HUES64 (cell line): ENCODE data around the gene TSPAN31.

ENCODE experiments used
- H3K27ac ChIP-seq: 2 replicates; pipeline ENCODE4 v1.7.0; 2013; ENCODE audit warnings: low read depth, low read length, inconsistent platforms
- H3K27me3 ChIP-seq: 2 replicates; pipeline ENCODE4 v1.6.1; 2013; ENCODE audit warnings: mild to moderate bottlenecking, low read length; ENCODE audit not compliant: insufficient read depth
- H3K36me3 ChIP-seq: 2 replicates; pipeline ENCODE4 v1.6.1; 2013; ENCODE audit warnings: mild to moderate bottlenecking, low read length; ENCODE audit not compliant: insufficient read depth
- H3K4me1 ChIP-seq: 2 replicates; pipeline ENCODE4 v1.6.1; 2013; ENCODE audit warnings: mild to moderate bottlenecking, low read length, moderate library complexity; ENCODE audit not compliant: insufficient read depth
- H3K4me3 ChIP-seq: 2 replicates; pipeline ENCODE4 v1.5.1; 2013; ENCODE audit warnings: mild to moderate bottlenecking, low read length, moderate library complexity
- H3K9ac ChIP-seq: 2 replicates; pipeline ENCODE4 v1.6.1; 2013; ENCODE audit warnings: mild to moderate bottlenecking, low read depth, low read length
- H3K9me3 ChIP-seq: 2 replicates; pipeline ENCODE4 v1.6.1; 2013; ENCODE audit warnings: low read depth, low read length; ENCODE audit not compliant: insufficient read depth
- WGBS: fragments of 150-250, 120-280 bp; methylation state at CpG from one replicate; pipeline ENCODE4 v1.1.7; 2013; ENCODE audit warnings: missing lambda C conversion rate; 5-methylcytosine and 5-hydroxymethylcytosine counted together

The TSPAN31 gene

DNA sequence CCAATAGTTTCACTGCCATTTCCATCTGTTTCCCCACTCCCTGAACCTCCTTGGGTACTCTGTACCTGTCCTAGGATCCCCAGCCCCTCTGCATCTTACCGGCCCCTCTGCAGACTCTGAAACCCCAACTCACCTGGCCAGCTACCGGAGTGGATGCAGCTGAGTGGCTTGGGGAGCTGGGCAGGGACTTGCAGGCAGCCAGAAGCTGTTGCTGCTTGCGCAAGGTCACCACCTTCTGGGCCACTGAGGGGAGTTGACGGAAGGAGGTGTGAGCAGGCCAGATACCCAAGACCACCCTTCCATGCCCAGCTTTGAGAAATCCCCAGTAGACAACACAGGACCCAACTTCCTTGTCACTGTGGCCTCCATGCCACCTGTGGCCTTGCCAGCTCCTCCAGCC is 12.6 kb upstream of the TSPAN31 start:
- no peak overlapping the region for H3K27ac ChIP-seq
- H3K9ac ChIP-seq = no peak overlapping the region
- H3K9me3 ChIP-seq = no peaks in the 10 kb centered on the region
- 58% methylated on average over 4 of the region's 4 CpGs for WGBS
- H3K36me3 ChIP-seq = no peaks in the 10 kb centered on the region
- H3K27me3 ChIP-seq = peaks cover 99% of the 10 kb centered on the region
- peaks cover 9% of the 10 kb centered on the region for H3K4me1 ChIP-seq
- no peak overlapping the region for H3K4me3 ChIP-seq

GRCh38 chr12:57732726-57733593 is 11.9 kb upstream of the TSPAN31 start:
- H3K27me3 ChIP-seq = peaks cover 99% of the 10 kb centered on the region
- H3K9me3 ChIP-seq = no peaks in the 10 kb centered on the region
- H3K27ac ChIP-seq = no peak overlapping the region
- H3K4me1 ChIP-seq = peaks cover 9% of the 10 kb centered on the region
- H3K36me3 ChIP-seq = no peaks in the 10 kb centered on the region
- WGBS = 83% methylated on average over 11 of the region's 11 CpGs
- H3K4me3 ChIP-seq = no peak overlapping the region
- no peak overlapping the region for H3K9ac ChIP-seq

GRCh38 chr12:57733928-57734327 is 10.9 kb upstream of the TSPAN31 start:
- H3K4me3 ChIP-seq = no peak overlapping the region
- H3K9me3 ChIP-seq = no peaks in the 10 kb centered on the region
- H3K27me3 ChIP-seq = peaks cover 99% of the 10 kb centered on the region
- H3K27ac ChIP-seq = no peak overlapping the region
- peaks cover 9% of the 10 kb centered on the region for H3K4me1 ChIP-seq
- WGBS = 79% methylated on average over 6 of the region's 6 CpGs
- H3K36me3 ChIP-seq = no peaks in the 10 kb centered on the region
- H3K9ac ChIP-seq = no peak overlapping the region

DNA sequence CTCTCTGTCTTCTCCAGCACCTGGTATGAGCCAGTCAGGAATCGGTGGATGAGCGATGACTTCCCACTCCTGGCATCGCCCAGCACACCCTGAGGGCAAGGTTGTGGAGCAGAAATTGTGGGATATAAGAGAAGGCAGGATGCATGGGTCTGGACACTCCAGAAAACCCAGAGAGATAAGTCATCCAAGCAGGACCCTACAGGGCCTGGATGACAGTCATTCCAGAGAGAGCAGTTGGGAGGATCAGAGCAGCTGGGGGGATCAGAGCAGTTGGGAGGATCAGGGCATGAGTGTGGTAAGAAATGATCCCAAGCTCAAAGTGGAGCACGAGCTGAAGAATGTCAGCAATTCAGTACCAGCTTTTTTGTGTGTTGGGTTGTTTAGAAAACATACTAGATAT is 10.2 kb upstream of the TSPAN31 start:
- WGBS = 83% methylated on average over 4 of the region's 4 CpGs
- Histone ChIP-seq H3K4me1 (peaks cover 12% of the 10 kb centered on the region), H3K27ac (no peak overlapping the region), H3K9me3 (no peaks in the 10 kb centered on the region), H3K27me3 (peaks cover 99% of the 10 kb centered on the region), H3K9ac (no peak overlapping the region), H3K4me3 (no peak overlapping the region), H3K36me3 (no peaks in the 10 kb centered on the region)

GRCh38 chr12:57735198-57735855 is 9.5 kb upstream of the TSPAN31 start:
- Histone ChIP-seq H3K27ac (no peak overlapping the region), H3K9ac (no peak overlapping the region), H3K4me1 (peaks cover 12% of the 10 kb centered on the region), H3K9me3 (no peaks in the 10 kb centered on the region), H3K27me3 (peaks cover 99% of the 10 kb centered on the region), H3K4me3 (peak overlapping the region; percentile 41; the same call in 1 of the 2 replicates), H3K36me3 (no peaks in the 10 kb centered on the region)
- 19% methylated on average over 7 of the region's 8 CpGs for WGBS

GRCh38 chr12:57735952-57736740 is 8.7 kb upstream of the TSPAN31 start:
- peak overlapping the region; percentile 41 for H3K4me3 ChIP-seq
- under 1% methylated on average over 47 of the region's 49 CpGs for WGBS
- H3K4me1 ChIP-seq = peaks cover 12% of the 10 kb centered on the region
- H3K36me3 ChIP-seq = no peaks in the 10 kb centered on the region
- no peak overlapping the region for H3K27ac ChIP-seq
- H3K9me3 ChIP-seq = no peaks in the 10 kb centered on the region
- H3K27me3 ChIP-seq = peaks cover 99% of the 10 kb centered on the region
- no peak overlapping the region for H3K9ac ChIP-seq

DNA sequence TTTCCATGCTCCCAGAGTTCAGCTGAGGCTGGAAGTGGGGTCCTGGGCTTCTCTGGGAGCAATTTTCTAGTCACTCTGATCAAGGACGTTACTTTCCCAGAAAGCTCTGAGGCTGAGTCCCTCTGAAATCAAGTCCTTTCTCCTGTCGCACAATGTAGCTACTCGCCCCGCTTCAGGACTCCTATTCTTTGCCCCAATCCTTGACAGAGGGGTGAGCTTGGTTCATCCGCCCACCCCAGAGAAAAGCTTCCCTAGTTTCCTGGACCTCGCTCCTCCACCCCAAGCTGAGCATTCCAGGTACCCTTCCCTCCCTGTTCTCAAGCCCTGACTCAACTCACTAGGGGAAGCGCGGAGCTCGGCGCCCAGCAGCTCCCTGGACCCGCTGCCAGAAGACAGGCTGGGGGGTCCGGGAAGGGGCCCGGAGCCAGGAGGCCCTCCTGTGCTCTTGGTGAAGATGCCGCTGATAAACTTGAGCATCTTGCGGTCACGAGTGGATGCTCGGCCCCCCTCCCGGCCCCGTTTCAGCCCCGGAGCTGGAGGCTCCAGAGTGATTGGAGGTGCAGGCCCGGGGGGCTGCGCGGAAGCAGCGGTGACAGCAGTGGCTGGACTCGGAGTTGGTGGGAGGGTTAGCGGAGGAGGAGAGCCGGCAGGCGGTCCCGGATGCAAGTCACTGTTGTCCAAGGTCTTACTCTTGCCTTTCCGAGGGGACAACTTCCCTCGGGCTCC is 7.9 kb upstream of the TSPAN31 start:
- peak overlapping the region; percentile 41 for H3K4me3 ChIP-seq
- H3K9me3 ChIP-seq = no peaks in the 10 kb centered on the region
- 2% methylated on average over 31 of the region's 31 CpGs for WGBS

DNA sequence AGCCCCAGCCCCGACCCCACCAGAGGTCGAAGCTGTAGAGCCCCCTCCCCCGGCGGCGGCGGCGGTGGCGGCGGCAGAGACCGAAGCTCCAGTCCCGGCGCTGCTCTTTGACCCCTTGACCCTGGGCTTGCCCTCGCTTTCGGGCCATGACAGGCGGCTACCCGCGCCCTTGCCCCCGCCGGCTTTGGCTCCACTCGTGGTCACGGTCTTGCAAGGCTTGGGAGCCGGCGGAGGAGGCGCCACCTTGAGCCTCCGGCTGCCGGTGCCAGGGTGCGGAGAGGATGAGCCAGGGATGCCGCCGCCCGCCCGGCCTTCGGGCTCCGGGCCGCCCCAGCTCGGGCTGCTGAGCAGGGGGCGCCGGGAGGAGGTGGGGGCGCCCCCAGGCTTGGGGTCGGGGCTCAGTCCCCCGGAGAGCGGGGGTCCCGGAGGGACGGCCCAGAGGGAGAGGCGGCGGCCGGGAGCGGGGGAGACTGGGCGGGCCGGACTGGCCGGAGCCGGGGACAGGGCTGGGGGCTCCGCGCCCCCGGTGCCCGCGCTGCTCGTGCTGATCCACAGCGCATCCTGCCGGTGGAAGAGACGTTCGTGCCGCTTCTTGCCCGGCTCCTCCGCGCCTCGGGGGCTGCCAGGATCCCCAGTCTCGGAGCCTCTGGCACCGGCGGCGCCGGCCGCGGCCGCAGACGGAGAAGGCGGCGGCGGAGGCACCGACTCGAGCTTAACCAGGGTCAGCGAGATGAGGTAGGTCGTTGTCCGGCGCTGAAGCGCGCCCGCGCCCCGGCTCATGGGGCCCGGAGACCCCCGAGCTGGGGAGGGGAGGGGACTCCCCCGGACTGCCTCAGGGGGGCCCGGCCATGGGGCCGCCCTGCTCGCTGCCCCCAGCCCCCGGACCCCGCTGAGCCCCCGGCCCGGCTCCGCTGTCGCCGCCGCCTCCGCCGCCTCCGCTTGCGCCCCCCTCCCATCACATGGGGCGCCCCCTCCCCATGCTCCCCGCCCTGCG is 7.1 kb upstream of the TSPAN31 start:
- H3K9me3 ChIP-seq = no peaks in the 10 kb centered on the region
- peaks cover 99% of the 10 kb centered on the region for H3K27me3 ChIP-seq
- 2% methylated on average over 109 of the region's 110 CpGs for WGBS
- no peaks in the 10 kb centered on the region for H3K36me3 ChIP-seq
- peaks cover 12% of the 10 kb centered on the region for H3K4me1 ChIP-seq
- peak overlapping the region; percentile 41 for H3K4me3 ChIP-seq
- no peak overlapping the region for H3K27ac ChIP-seq
- H3K9ac ChIP-seq = no peak overlapping the region

More for the DNA sequence above, 7.9 kb upstream of the TSPAN31 start:
- H3K36me3 ChIP-seq = no peaks in the 10 kb centered on the region
- peaks cover 99% of the 10 kb centered on the region for H3K27me3 ChIP-seq
- H3K9ac ChIP-seq = no peak overlapping the region
- no peak overlapping the region for H3K27ac ChIP-seq
- H3K4me1 ChIP-seq = peaks cover 12% of the 10 kb centered on the region

- H3K27ac ChIP-seq = no peak within 1 kb of the TSS
- H3K9me3 ChIP-seq = no peaks in the 10 kb centered on the region
- WGBS = under 1% methylated on average over 35 of the region's 36 CpGs
- H3K9ac ChIP-seq = no peak within 1 kb of the TSS
- peaks cover 92% of the 10 kb centered on the region for H3K27me3 ChIP-seq
- H3K4me3 ChIP-seq = peak within 1 kb of the TSS; percentile 44
- peaks cover 12% of the 10 kb centered on the region for H3K4me1 ChIP-seq
- H3K36me3 ChIP-seq = no peaks in the 10 kb centered on the region
These were observed 6.1 kb upstream of the TSPAN31 start, which contains the start of gene AGAP2 for GRCh38 chr12:57738661-57739237. Gene AGAP2, minus strand, starts transcription at chr12:57738742. Its CDS starts 496 bp downstream, at chr12:57738246.
